C4-2B (cell line): ENCODE measurements around the gene ABCC10.

Source experiments
- ZFX ChIP-seq: fragments of 450-650 bp; IDR thresholded peaks from 2 replicates; pipeline ENCODE4 v1.6.1; 2017
- TF ChIP-seq, protein P1 (sequence below): fragments of 450-650 bp; conservative IDR thresholded peaks from 2 replicates; pipeline ENCODE4 v1.5.1; 2017; ENCODE audit warnings: mild to moderate bottlenecking

DNA sequence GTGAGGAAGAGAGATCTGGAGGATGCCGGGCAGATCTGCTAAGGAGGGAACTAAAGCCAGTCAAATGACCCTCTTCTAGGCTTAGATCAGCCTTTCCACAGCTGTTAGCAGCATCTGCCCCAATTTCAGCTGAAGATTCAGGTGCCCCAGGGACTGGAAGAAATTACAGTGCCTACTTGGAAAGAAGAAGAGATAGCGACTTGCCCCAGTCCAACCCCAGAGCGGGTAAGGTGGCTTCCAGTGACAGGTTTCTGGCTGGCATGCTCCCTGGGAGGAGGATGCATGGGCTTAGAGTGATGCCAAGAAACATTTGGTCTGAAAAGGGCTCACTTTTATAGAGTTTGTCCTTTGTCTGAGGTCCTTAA, 50.6 kb downstream of the ABCC10 start:
- TF ChIP-seq, protein P1, sequence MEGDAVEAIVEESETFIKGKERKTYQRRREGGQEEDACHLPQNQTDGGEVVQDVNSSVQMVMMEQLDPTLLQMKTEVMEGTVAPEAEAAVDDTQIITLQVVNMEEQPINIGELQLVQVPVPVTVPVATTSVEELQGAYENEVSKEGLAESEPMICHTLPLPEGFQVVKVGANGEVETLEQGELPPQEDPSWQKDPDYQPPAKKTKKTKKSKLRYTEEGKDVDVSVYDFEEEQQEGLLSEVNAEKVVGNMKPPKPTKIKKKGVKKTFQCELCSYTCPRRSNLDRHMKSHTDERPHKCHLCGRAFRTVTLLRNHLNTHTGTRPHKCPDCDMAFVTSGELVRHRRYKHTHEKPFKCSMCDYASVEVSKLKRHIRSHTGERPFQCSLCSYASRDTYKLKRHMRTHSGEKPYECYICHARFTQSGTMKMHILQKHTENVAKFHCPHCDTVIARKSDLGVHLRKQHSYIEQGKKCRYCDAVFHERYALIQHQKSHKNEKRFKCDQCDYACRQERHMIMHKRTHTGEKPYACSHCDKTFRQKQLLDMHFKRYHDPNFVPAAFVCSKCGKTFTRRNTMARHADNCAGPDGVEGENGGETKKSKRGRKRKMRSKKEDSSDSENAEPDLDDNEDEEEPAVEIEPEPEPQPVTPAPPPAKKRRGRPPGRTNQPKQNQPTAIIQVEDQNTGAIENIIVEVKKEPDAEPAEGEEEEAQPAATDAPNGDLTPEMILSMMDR, result no peak
- no peak for TF ChIP-seq ZFX
